ENCODE data around the gene RAD1.

RAD1 gene

GRCh38 chr5:34859253-34859652 lies 56.1 kb downstream of the RAD1 start:
- no peak for DNase-seq

- no peak for DNase-seq
Measured at GRCh38 chr5:34858790-34859189, 56.5 kb downstream of the RAD1 start.

GRCh38 chr5:34857894-34858293 lies 57.4 kb downstream of the RAD1 start:
- DNase-seq: no peak

GRCh38 chr5:34857161-34857560 lies 58.1 kb downstream of the RAD1 start:
- no peak for DNase-seq
